Ovary (tissue), 9 donors: Measurements from ENCODE around the gene PUSL1. TPM values are rescaled to one million over a fixed set of nuclear protein-coding genes. Genes with fewer than 3 reads are reported as not detected.

ENCODE experiments used
- DNase-seq, 5 donors: peaks; one replicate each; pipeline ENCODE4 v3.0.0-alpha.2; 2019 to 2020
- H3K27ac ChIP-seq, 2 donors: fragments of 200-600 bp; one replicate each; pipeline versions ENCODE4 v1.5.1 to v1.8.0; 2019 to 2022
- H3K27me3 ChIP-seq: fragments of 200-600 bp; one replicate; pipeline ENCODE4 v1.8.0; 2022
- H3K36me3 ChIP-seq: fragments of 200-600 bp; sonication (generic); one replicate; pipeline ENCODE4 v1.5.1; 2019
- H3K4me1 ChIP-seq: one replicate; pipeline ENCODE4 v1.8.1; 2013; ENCODE audit warnings: mild to moderate bottlenecking, moderate library complexity; ENCODE audit not compliant: insufficient read depth
- H3K4me3 ChIP-seq: fragments of 200-600 bp; sonication (generic); one replicate; pipeline ENCODE4 v1.5.1; 2017
- H3K9me3 ChIP-seq, 2 donors: fragments of 200-600 bp in 1 of 2; sonication (generic) in 1 of 2; one replicate each; pipeline versions ENCODE4 v1.5.1 to v1.8.1; 2013 to 2019; ENCODE audit warnings: mild to moderate bottlenecking in 1 of 2, moderate library complexity in 1 of 2
- EP300 ChIP-seq: sonication (generic); formaldehyde crosslinking; IDR thresholded peaks from one replicate; pipeline ENCODE4 v1.6.1; 2017; ENCODE audit warnings: antibody characterized with exemption
- POLR2A ChIP-seq: fragments of 450-650 bp; IDR thresholded peaks from one replicate; pipeline ENCODE4 v1.6.1; 2017; ENCODE audit warnings: antibody characterized with exemption, mild to moderate bottlenecking, moderate library complexity
- WGBS, 3 donors: extraction: QIAGEN DNeasy Blood & Tissue Kit in 1 of 3; methylation state at CpG; one replicate each; pipeline versions ENCODE4 v1.1.5 to v1.1.7; 2013 to 2017; 5-methylcytosine and 5-hydroxymethylcytosine counted together
- intact Hi-C, 4 donors: fragments of 100-400 bp; cut with DNase I; formaldehyde crosslinking; loops; one replicate each; pipeline versions ENCODE4 v1.11.0 to v1.15.1; 2022 to 2023
- polyA plus RNA-seq, 2 donors: library from polyadenylated mRNA; stranded (reverse); fragments of 200-250 nt in 1 of 2; fragments of 350-450 nt in 1 of 2; fragmentation: Illumina TruSeq in 1 of 2; extraction: RNeasy Lipid Tissue Mini Kit (QIAGEN cat#74804) in 1 of 2; gene quantifications; one replicate each; pipeline ENCODE4 v1.2.3, GENCODE V29; 2013 to 2014
- total RNA-seq, 7 donors: library from RNA; depleted of rRNA in 2 of 7; stranded (reverse); fragments of >200 nt in 2 of 7; fragmentation: NEBNext Ultra II Directional in 3 of 7; extraction: Animal tissue kit (Norgen Biotek cat#: 25700) in 3 of 7; gene quantifications; one replicate each; pipeline versions ENCODE4 v1.1.0 to v1.2.4, GENCODE V29; 2016 to 2023
- TF ChIP-seq, protein P1 (sequence below), 3 donors: fragments of 450-650 bp in 2 of 3; fragments of 200-600 bp in 1 of 3; IDR thresholded peaks; one replicate each; pipeline versions ENCODE4 v1.5.1 to v1.8.0; 2016 to 2022; ENCODE audit warnings: antibody characterized with exemption in 3 of 3, mild to moderate bottlenecking in 1 of 3
- donor health status: DM: no; HTN: no; CAD: no; lungs with moderate emphysema.
- donor health status: DM: no; HTN: no; CAD: no.
- donor health status: Bipolar disorder and iron deficiency.
- donor health status: DM: yes; HTN: yes; CAD: no.
- donor health status: DM: no; HTN: no; CAD: no.
- donor health status: DM: yes; HTN: yes; CAD: no.

The PUSL1 gene
- total and polyA plus RNA-seq, 9 donors, result 0.18 to 27.6 (median 20.8) TPM

DNA sequence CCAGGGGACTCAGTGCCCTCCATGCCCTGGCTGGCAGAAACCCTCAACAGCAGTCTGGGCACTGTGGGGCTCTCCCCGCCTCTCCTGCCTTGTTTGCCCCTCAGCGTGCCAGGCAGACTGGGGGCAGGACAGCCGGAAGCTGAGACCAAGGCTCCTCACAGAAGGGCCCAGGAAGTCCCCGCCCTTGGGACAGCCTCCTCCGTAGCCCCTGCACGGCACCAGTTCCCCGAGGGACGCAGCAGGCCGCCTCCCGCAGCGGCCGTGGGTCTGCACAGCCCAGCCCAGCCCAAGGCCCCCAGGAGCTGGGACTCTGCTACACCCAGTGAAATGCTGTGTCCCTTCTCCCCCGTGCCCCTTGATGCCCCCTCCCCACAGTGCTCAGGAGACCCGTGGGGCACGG is 19.9 kb downstream of the PUSL1 start:
- 66 to 71% (median 71%) methylated on average over 9 to 15 of the region's 15 CpGs for whole genome bisulfite sequencing, 3 donors
- DNase-seq, result no peak
- no peaks in the 10 kb centered on the region for H3K9me3 ChIP-seq
- H3K4me1 ChIP-seq, result peaks cover 10% of the 10 kb centered on the region
- H3K27ac ChIP-seq, result no peak overlapping the region
- no peaks in the 10 kb centered on the region for H3K36me3 ChIP-seq
- no peak overlapping the region for H3K4me3 ChIP-seq
- intact Hi-C loops, result no loop called here
- no peaks in the 10 kb centered on the region for H3K27me3 ChIP-seq
- TF ChIP-seq, protein P1, sequence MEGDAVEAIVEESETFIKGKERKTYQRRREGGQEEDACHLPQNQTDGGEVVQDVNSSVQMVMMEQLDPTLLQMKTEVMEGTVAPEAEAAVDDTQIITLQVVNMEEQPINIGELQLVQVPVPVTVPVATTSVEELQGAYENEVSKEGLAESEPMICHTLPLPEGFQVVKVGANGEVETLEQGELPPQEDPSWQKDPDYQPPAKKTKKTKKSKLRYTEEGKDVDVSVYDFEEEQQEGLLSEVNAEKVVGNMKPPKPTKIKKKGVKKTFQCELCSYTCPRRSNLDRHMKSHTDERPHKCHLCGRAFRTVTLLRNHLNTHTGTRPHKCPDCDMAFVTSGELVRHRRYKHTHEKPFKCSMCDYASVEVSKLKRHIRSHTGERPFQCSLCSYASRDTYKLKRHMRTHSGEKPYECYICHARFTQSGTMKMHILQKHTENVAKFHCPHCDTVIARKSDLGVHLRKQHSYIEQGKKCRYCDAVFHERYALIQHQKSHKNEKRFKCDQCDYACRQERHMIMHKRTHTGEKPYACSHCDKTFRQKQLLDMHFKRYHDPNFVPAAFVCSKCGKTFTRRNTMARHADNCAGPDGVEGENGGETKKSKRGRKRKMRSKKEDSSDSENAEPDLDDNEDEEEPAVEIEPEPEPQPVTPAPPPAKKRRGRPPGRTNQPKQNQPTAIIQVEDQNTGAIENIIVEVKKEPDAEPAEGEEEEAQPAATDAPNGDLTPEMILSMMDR (IDR thresholded peaks at IDR 0.05), result no peak
- TF ChIP-seq POLR2A (no peak), EP300 (no peak)

DNA sequence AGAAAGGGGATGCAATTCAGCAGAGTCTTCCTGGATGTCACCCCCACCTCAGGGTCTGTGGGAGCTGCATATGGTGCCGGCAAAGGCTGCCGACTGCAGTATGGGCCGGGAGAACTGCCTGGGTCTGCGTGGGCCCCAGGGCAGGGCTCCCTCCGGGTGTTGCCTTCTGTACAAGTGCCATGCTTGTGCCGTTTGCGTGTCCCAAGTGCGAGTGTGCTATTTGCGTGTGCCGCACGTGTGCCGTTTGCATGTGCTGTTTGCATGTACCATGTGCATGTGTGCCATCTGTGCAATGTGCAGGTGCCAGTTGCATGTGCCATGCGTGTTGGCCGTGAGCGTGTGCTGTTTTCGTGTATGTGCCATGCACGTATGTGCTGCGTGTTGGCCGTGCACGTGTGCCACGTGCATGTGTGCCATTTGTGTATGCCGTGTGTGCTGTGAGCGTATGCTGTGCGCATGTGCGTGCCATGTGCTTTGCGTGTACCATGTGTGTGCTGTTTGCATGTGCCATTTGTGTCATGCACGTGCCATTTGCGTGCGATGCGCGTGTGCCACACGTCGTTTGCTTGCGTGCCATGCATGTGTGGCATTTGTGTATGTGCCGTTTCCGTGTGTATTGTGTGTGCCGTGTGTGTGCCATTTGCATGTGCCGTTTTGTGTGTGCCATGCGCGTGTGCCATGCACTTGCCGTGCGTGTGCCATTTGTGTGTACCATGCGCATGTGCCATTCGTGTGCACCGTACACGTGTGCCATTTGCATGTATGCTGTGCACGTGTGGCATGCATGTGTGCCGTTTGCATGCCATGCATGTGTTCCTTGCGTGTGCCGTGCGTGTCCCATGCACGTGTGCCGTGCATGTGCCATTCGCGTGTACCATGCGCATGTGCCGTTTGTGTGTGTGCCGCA is 21.2 kb downstream of the PUSL1 start:
- H3K36me3 ChIP-seq, result no peaks in the 10 kb centered on the region
- WGBS, 3 donors, result 81 to 86% (median 82%) methylated on average over 56 to 58 of the region's 58 CpGs
- no peak overlapping the region for H3K4me3 ChIP-seq
- TF ChIP-seq EP300 (no peak), POLR2A (no peak)
- TF ChIP-seq, protein P1 (IDR thresholded peaks at IDR 0.05), result no peak
- DNase-seq, result no peak
- no peaks in the 10 kb centered on the region for H3K9me3 ChIP-seq
- H3K27ac ChIP-seq, result no peak overlapping the region
- intact Hi-C loops, result no loop called here
- peaks cover 6% of the 10 kb centered on the region for H3K4me1 ChIP-seq
- no peaks in the 10 kb centered on the region for H3K27me3 ChIP-seq

DNA sequence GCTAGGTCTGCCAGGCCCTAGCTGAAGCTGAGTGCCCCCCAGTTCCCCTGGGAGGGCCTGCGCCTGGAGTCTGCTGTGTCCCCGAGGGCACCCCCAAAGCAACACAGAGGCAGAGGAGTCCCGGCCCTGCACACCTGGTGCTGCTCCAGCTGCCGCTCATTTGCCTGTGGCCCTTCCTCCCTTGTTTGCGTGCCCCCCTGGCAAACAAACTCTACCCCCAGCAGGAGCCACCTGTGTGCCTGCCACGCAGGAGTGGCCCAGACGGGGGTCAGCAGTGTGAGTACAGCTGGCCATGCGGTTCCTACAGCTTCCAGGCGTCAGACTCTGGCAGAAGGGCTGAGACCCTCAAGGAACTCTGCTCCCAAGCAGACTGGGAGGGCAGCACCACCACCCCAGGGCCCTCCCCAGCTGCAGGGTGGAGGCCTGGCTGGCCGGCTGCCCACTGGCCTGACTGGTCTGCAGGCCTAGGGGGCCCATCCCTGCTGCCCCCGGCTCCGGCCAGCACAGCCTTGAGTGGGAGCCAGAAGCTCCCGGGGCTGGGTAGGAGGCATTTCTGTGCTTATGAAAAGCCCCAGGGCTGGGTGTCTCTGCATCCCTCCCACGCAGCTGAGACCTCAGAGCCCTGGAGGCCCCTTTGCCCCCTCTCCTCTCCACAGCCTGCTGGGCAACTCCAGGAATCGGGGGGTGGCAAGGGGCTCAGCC is 22.1 kb downstream of the PUSL1 start:
- no peak for DNase-seq
- no peaks in the 10 kb centered on the region for H3K36me3 ChIP-seq
- H3K27me3 ChIP-seq, result no peaks in the 10 kb centered on the region
- no peaks in the 10 kb centered on the region for H3K9me3 ChIP-seq
- H3K27ac ChIP-seq, result no peak overlapping the region
- intact Hi-C loops, result no loop called here
- no peak for TF ChIP-seq POLR2A
- no peak for TF ChIP-seq EP300
- TF ChIP-seq, protein P1 (IDR thresholded peaks at IDR 0.05), result no peak
- WGBS, 3 donors, result 30 to 34% (median 31%) methylated on average over 14 to 15 of the region's 15 CpGs
- H3K4me3 ChIP-seq, result no peak overlapping the region
- peaks cover 4% of the 10 kb centered on the region for H3K4me1 ChIP-seq

DNA sequence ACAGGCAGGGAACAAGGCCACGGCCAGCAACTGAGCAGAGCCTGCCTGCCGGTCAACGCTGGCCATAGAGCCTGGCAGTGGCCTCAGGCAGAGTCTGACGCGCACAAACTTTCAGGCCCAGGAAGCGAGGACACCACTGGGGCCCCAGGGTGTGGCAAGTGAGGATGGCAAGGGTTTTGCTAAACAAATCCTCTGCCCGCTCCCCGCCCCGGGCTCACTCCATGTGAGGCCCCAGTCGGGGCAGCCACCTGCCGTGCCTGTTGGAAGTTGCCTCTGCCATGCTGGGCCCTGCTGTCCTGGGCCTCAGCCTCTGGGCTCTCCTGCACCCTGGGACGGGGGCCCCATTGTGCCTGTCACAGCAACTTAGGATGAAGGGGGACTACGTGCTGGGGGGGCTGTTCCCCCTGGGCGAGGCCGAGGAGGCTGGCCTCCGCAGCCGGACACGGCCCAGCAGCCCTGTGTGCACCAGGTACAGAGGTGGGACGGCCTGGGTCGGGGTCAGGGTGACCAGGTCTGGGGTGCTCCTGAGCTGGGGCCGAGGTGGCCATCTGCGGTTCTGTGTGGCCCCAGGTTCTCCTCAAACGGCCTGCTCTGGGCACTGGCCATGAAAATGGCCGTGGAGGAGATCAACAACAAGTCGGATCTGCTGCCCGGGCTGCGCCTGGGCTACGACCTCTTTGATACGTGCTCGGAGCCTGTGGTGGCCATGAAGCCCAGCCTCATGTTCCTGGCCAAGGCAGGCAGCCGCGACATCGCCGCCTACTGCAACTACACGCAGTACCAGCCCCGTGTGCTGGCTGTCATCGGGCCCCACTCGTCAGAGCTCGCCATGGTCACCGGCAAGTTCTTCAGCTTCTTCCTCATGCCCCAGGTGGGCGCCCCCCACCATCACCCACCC is 22.9 kb downstream of the PUSL1 start, which contains the start of gene TAS1R3:
Gene TAS1R3 (plus strand): TSS at position 213 of the 898 bp plus-strand sequence. CDS start 66 bp downstream, at position 279.
- H3K4me3 ChIP-seq, result no peak within 1 kb of the TSS
- H3K27me3 ChIP-seq, result no peaks in the 10 kb centered on the region
- no peaks in the 10 kb centered on the region for H3K36me3 ChIP-seq
- WGBS, 3 donors, result 61 to 74% (median 65%) methylated on average over 37 to 41 of the region's 41 CpGs
- intact Hi-C loops, result no loop called here
- no peaks in the 10 kb centered on the region for H3K9me3 ChIP-seq
- H3K27ac ChIP-seq, result no peak within 1 kb of the TSS
- no peak for DNase-seq
- TF ChIP-seq, protein P1 (IDR thresholded peaks at IDR 0.05), result no peak
- TF ChIP-seq EP300 (no peak), POLR2A (no peak)
- no peaks in the 10 kb centered on the region for H3K4me1 ChIP-seq
